ENCODE measurements around the gene PSMD4.

PSMD4 gene

DNA sequence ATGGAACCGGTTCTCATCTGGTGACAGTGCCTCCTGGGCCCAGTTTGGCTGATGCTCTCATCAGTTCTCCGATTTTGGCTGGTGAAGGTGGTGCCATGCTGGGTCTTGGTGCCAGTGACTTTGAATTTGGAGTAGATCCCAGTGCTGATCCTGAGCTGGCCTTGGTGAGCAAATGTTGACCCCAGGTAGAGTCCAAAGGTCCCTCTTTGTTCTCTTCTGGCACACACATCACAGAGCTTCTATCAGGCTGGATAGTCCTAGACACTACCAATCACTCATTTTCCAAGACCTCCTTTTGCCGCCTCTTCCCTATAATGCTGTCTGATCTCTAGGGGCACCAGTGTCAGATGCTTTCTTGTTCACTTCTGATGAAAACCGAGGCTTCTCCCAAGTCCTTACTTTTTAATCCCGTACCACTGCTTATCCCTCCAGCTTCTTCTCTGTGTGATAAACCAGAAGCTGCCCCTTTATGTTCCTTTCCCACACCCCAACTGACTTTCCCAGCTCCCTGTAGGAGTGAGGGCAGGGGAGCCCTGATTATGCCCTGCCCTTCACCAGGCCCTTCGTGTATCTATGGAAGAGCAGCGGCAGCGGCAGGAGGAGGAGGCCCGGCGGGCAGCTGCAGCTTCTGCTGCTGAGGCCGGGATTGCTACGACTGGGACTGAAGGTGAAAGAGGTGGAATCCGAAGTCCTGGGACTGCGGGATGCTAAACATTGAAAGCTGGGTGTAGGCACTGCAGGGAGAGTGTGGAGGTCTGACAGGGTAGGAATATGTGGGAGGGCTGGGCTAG lies 11.1 kb downstream of the PSMD4 start:
- Histone ChIP-seq H3K4me1 (ENCODE audit: low read length) (peaks cover 9% of the 10 kb centered on the region), H3K4me3 (ENCODE audit: low read length) (no peak overlapping the region), H2AFZ (ENCODE audit: low read depth, low read length) (no peak overlapping the region), H3K9me3 (ENCODE audit: insufficient read depth, low read length) (no peaks in the 10 kb centered on the region), H3K36me3 (replicated peaks; ENCODE audit: low read depth, low read length) (peaks cover 56% of the 10 kb centered on the region), H3K4me2 (ENCODE audit: low read length) (no peak overlapping the region), H3K9ac (ENCODE audit: low read length) (no peak overlapping the region), H3K27ac (ENCODE audit: low read length) (no peak overlapping the region), H3K79me2 (ENCODE audit: low read length) (peaks cover 11% of the 10 kb centered on the region), H3K27me3 (ENCODE audit: low read depth, low read length) (no peaks in the 10 kb centered on the region), H4K20me1 (ENCODE audit: insufficient read depth, low read length) (no peaks in the 10 kb centered on the region)
- no peak for TF ChIP-seq EZH2phosphoT487 (IDR thresholded peaks at IDR 0.05; ENCODE audit: low read depth)
- TF ChIP-seq, protein P1, sequence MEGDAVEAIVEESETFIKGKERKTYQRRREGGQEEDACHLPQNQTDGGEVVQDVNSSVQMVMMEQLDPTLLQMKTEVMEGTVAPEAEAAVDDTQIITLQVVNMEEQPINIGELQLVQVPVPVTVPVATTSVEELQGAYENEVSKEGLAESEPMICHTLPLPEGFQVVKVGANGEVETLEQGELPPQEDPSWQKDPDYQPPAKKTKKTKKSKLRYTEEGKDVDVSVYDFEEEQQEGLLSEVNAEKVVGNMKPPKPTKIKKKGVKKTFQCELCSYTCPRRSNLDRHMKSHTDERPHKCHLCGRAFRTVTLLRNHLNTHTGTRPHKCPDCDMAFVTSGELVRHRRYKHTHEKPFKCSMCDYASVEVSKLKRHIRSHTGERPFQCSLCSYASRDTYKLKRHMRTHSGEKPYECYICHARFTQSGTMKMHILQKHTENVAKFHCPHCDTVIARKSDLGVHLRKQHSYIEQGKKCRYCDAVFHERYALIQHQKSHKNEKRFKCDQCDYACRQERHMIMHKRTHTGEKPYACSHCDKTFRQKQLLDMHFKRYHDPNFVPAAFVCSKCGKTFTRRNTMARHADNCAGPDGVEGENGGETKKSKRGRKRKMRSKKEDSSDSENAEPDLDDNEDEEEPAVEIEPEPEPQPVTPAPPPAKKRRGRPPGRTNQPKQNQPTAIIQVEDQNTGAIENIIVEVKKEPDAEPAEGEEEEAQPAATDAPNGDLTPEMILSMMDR (IDR thresholded peaks at IDR 0.05; ENCODE audit: low read depth, low read length), result no peak

GRCh38 chr1:151266315-151266714 lies 11.8 kb downstream of the PSMD4 start:
- H2AFZ ChIP-seq (ENCODE audit: low read depth, low read length), result no peak overlapping the region
- peaks cover 8% of the 10 kb centered on the region for H3K79me2 ChIP-seq (ENCODE audit: low read length)
- peaks cover 9% of the 10 kb centered on the region for H3K4me1 ChIP-seq (ENCODE audit: low read length)
- H3K9ac ChIP-seq (ENCODE audit: low read length), result no peak overlapping the region
- no peak overlapping the region for H3K4me2 ChIP-seq (ENCODE audit: low read length)
- H3K4me3 ChIP-seq (ENCODE audit: low read length), result no peak overlapping the region
- no peak overlapping the region for H3K27ac ChIP-seq (ENCODE audit: low read length)
- H3K9me3 ChIP-seq (ENCODE audit: insufficient read depth, low read length), result no peaks in the 10 kb centered on the region
- TF ChIP-seq, protein P1 (IDR thresholded peaks at IDR 0.05; ENCODE audit: low read depth, low read length), result no peak
- no peak for TF ChIP-seq EZH2phosphoT487 (IDR thresholded peaks at IDR 0.05; ENCODE audit: low read depth)
- H3K27me3 ChIP-seq (ENCODE audit: low read depth, low read length), result no peaks in the 10 kb centered on the region
- no peaks in the 10 kb centered on the region for H4K20me1 ChIP-seq (ENCODE audit: insufficient read depth, low read length)
- H3K36me3 ChIP-seq (replicated peaks; ENCODE audit: low read depth, low read length), result peaks cover 56% of the 10 kb centered on the region

- TF ChIP-seq, protein P1 (IDR thresholded peaks at IDR 0.05; ENCODE audit: low read depth, low read length), result no peak
- no peak for TF ChIP-seq EZH2phosphoT487 (IDR thresholded peaks at IDR 0.05; ENCODE audit: low read depth)
- no peak overlapping the region for H2AFZ ChIP-seq (ENCODE audit: low read depth, low read length)
- no peak overlapping the region for H3K27ac ChIP-seq (ENCODE audit: low read length)
- H3K9me3 ChIP-seq (ENCODE audit: insufficient read depth, low read length), result no peaks in the 10 kb centered on the region
- no peak overlapping the region for H3K4me3 ChIP-seq (ENCODE audit: low read length)
- H3K4me2 ChIP-seq (ENCODE audit: low read length), result no peak overlapping the region
- no peak overlapping the region for H3K9ac ChIP-seq (ENCODE audit: low read length)
- H3K4me1 ChIP-seq (ENCODE audit: low read length), result peaks cover 9% of the 10 kb centered on the region
- no peaks in the 10 kb centered on the region for H3K27me3 ChIP-seq (ENCODE audit: low read depth, low read length)
- H3K36me3 ChIP-seq (replicated peaks; ENCODE audit: low read depth, low read length), result peaks cover 59% of the 10 kb centered on the region
- H3K79me2 ChIP-seq (ENCODE audit: low read length), result peaks cover 4% of the 10 kb centered on the region
- H4K20me1 ChIP-seq (ENCODE audit: insufficient read depth, low read length), result no peaks in the 10 kb centered on the region
Observed at GRCh38 chr1:151266821-151267220, 12.3 kb downstream of the PSMD4 start.

DNA sequence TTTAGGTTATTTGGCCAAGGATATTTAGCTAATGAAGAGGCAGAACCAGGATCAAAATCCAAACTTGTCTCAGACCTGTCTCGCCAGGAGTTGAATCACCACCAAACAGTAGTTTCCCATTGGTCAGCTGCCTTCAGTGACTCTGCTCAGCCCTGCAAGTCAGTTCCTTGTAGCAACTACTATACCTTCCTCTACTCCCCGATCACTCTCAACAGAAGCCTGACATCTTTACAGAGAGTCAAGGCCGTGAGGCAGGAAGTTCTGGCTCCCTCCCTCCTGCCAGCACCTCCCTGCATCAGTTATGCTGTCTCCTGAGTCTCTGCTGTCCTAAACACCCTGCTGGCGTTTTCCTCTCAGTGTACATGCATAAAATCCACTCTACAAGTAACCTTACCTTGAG lies 13.2 kb downstream of the PSMD4 start:
- Histone ChIP-seq H3K4me3 (ENCODE audit: low read length) (no peak overlapping the region), H3K79me2 (ENCODE audit: low read length) (no peaks in the 10 kb centered on the region; the same call in 1 of the 2 replicates), H2AFZ (ENCODE audit: low read depth, low read length) (no peak overlapping the region), H3K9me3 (ENCODE audit: insufficient read depth, low read length) (no peaks in the 10 kb centered on the region), H3K27me3 (ENCODE audit: low read depth, low read length) (no peaks in the 10 kb centered on the region), H3K4me2 (ENCODE audit: low read length) (no peak overlapping the region), H4K20me1 (ENCODE audit: insufficient read depth, low read length) (no peaks in the 10 kb centered on the region), H3K27ac (ENCODE audit: low read length) (no peak overlapping the region), H3K4me1 (ENCODE audit: low read length) (peaks cover under 1% of the 10 kb centered on the region), H3K9ac (ENCODE audit: low read length) (no peak overlapping the region), H3K36me3 (replicated peaks; ENCODE audit: low read depth, low read length) (peaks cover 50% of the 10 kb centered on the region)
- TF ChIP-seq, protein P1 (IDR thresholded peaks at IDR 0.05; ENCODE audit: low read depth, low read length), result no peak
- no peak for TF ChIP-seq EZH2phosphoT487 (IDR thresholded peaks at IDR 0.05; ENCODE audit: low read depth)
